H1 (cell line): ENCODE measurements around the gene EBNA1BP2. TPM values are rescaled to one million over a fixed set of nuclear protein-coding genes. Genes with fewer than 3 reads are reported as not detected.

ENCODE experiments used
- CTCF ChIA-PET: fragments of 300-600 bp; sonication (Branson Sonifier 250); formaldehyde crosslinking; loops from one replicate; lab custom pipeline; 2021; ENCODE audit not compliant: partially characterized antibody; lab: Charles Lee
- POLR2A ChIA-PET: fragments of 300-600 bp; sonication (Branson Sonifier 250); formaldehyde crosslinking; loops from one replicate; lab custom pipeline; 2021; ENCODE audit warnings: inconsistent platforms; ENCODE audit not compliant: partially characterized antibody; lab: Charles Lee
- DNase-seq, 2 experiments: peaks; one replicate each; pipeline versions ENCODE4 v3.0.0 to v3.0.0-alpha.2; 2010 to 2022; ENCODE audit warnings: low spot score in 2 of 2, low read depth in 1 of 2, mixed read lengths in 1 of 2
- FAIRE-seq: peaks from 2 replicates; lab custom pipeline; 2011; peaks lifted over from hg19 to GRCh38; lab: Jason Lieb, UNC
- H2AFZ ChIP-seq: 2 replicates; pipeline ENCODE4 v1.8.1; 2012; ENCODE audit warnings: low read length, inconsistent platforms
- H2AK5ac ChIP-seq: 2 replicates; pipeline ENCODE4 v1.6.1; 2013; ENCODE audit warnings: low read depth, low read length
- H2BK120ac ChIP-seq: replicated peaks from 2 replicates; pipeline ENCODE3; 2013; ENCODE audit warnings: low read depth, low read length, inconsistent platforms
- H2BK12ac ChIP-seq: 2 replicates; pipeline ENCODE4 v1.6.1; 2013; ENCODE audit warnings: low read depth, low read length
- H2BK15ac ChIP-seq: 2 replicates; pipeline ENCODE4 v1.6.1; 2013; ENCODE audit warnings: low read length
- H2BK20ac ChIP-seq: 2 replicates; pipeline ENCODE4 v1.6.1; 2013; ENCODE audit warnings: low read length
- H2BK5ac ChIP-seq: 2 replicates; pipeline ENCODE4 v1.6.1; 2013; ENCODE audit warnings: low read depth, low read length
- H3K14ac ChIP-seq: 2 replicates; pipeline ENCODE4 v1.6.1; 2013; ENCODE audit warnings: inconsistent platforms; ENCODE audit not compliant: insufficient read length
- H3K18ac ChIP-seq: 2 replicates; pipeline ENCODE4 v1.6.1; 2013; ENCODE audit warnings: low read length; ENCODE audit errors: extremely low read depth
- H3K23ac ChIP-seq: 2 replicates; pipeline ENCODE4 v1.6.1; 2013; ENCODE audit warnings: inconsistent platforms; ENCODE audit not compliant: insufficient read length
- H3K23me2 ChIP-seq: 2 replicates; pipeline ENCODE4 v1.6.1; 2013; ENCODE audit warnings: low read depth, low read length
- H3K27ac ChIP-seq: 2 replicates; pipeline ENCODE4 v1.6.1; 2011; ENCODE audit warnings: low read depth, low read length, inconsistent platforms
- H3K27me3 ChIP-seq, 4 experiments: replicated peaks in 1 of 4; 1 replicate in 1 of 4; 2 replicates in 3 of 4; pipeline versions ENCODE4 v1.6.1 to v1.8.1; 2011 to 2013; ENCODE audit warnings: low read length in 3 of 4, mild to moderate bottlenecking in 3 of 4, inconsistent platforms in 2 of 4, mixed read lengths in 2 of 4, moderate library complexity in 1 of 4; ENCODE audit not compliant: control insufficient read depth in 3 of 4, insufficient read depth in 3 of 4; ENCODE audit errors: extremely low read depth in 1 of 4
- H3K36me3 ChIP-seq, 4 experiments: 2 replicates each; pipeline versions ENCODE4 v1.6.1 to v1.8.1; 2011 to 2013; ENCODE audit warnings: mild to moderate bottlenecking in 4 of 4, low read length in 3 of 4, moderate library complexity in 2 of 4, control low read depth in 1 of 4, inconsistent platforms in 1 of 4; ENCODE audit not compliant: insufficient read depth in 4 of 4, control insufficient read depth in 2 of 4
- H3K4ac ChIP-seq: replicated peaks from 2 replicates; pipeline ENCODE3; 2013; ENCODE audit warnings: low read length, low read depth, mixed read lengths, inconsistent platforms; ENCODE audit not compliant: insufficient read length
- H3K4me1 ChIP-seq, 4 experiments: replicated peaks in 1 of 4; 1 replicate in 1 of 4; 2 replicates in 3 of 4; pipeline versions ENCODE4 v1.6.1 to v1.8.1; 2011 to 2013; ENCODE audit warnings: low read length in 3 of 4, inconsistent platforms in 2 of 4, mixed read lengths in 1 of 4; ENCODE audit not compliant: insufficient read depth in 4 of 4, control insufficient read depth in 3 of 4
- H3K4me2 ChIP-seq, 2 experiments: 2 replicates each; pipeline versions ENCODE4 v1.6.1 to v1.8.1; 2011 to 2013; ENCODE audit warnings: low read depth in 2 of 2, low read length in 2 of 2, control low read depth in 1 of 2, inconsistent platforms in 1 of 2, mild to moderate bottlenecking in 1 of 2; ENCODE audit not compliant: insufficient read depth in 1 of 2
- H3K4me3 ChIP-seq, 4 experiments: fragments of 200-600, 300-600 bp in 1 of 4; sonication (generic), shearing (Covaris generic), sonication (Bioruptor Twin) in 1 of 4; 2 replicates each; pipeline versions ENCODE4 v1.5.1 to v1.8.1; 2011 to 2016; ENCODE audit warnings: low read length in 4 of 4, low read depth in 3 of 4, control low read depth in 2 of 4, inconsistent platforms in 2 of 4, mild to moderate bottlenecking in 2 of 4, mixed read lengths in 1 of 4, moderate library complexity in 1 of 4; ENCODE audit not compliant: insufficient read depth in 2 of 4; ENCODE audit errors: extremely low read depth in 1 of 4
- H3K56ac ChIP-seq: replicated peaks from 2 replicates; pipeline ENCODE3; 2013; ENCODE audit warnings: low read depth, mild to moderate bottlenecking, mixed read lengths, low read length, inconsistent platforms; ENCODE audit not compliant: insufficient read length
- H3K79me1 ChIP-seq: 2 replicates; pipeline ENCODE4 v1.6.1; 2013; ENCODE audit warnings: low read depth, low read length, control low read depth
- H3K79me2 ChIP-seq, 2 experiments: 2 replicates each; pipeline versions ENCODE4 v1.6.1 to v1.8.1; 2012 to 2013; ENCODE audit warnings: low read length in 2 of 2, mild to moderate bottlenecking in 2 of 2, inconsistent platforms in 1 of 2; ENCODE audit not compliant: insufficient read depth in 2 of 2, control insufficient read depth in 1 of 2
- H3K9ac ChIP-seq, 4 experiments: replicated peaks in 1 of 4; 1 replicate in 1 of 4; 2 replicates in 3 of 4; pipeline versions ENCODE4 v1.6.1 to v1.8.1; 2011 to 2013; ENCODE audit warnings: low read depth in 3 of 4, low read length in 3 of 4, control low read depth in 2 of 4, mild to moderate bottlenecking in 2 of 4, moderate library complexity in 2 of 4, inconsistent platforms in 1 of 4; ENCODE audit errors: extremely low read depth in 1 of 4
- H3K9me3 ChIP-seq, 2 experiments: 2 replicates each; pipeline versions ENCODE4 v1.6.1 to v1.8.1; 2012 to 2013; ENCODE audit warnings: mild to moderate bottlenecking in 2 of 2, moderate library complexity in 2 of 2, control low read depth in 1 of 2, inconsistent platforms in 1 of 2, low read depth in 1 of 2, low read length in 1 of 2, mixed read lengths in 1 of 2; ENCODE audit not compliant: insufficient read depth in 2 of 2
- H4K20me1 ChIP-seq, 2 experiments: replicated peaks in 1 of 2; 2 replicates each; pipeline versions ENCODE3 to v1.8.1; 2011 to 2013; ENCODE audit warnings: inconsistent platforms in 2 of 2, low read length in 2 of 2, mild to moderate bottlenecking in 1 of 2; ENCODE audit not compliant: insufficient read depth in 2 of 2, control insufficient read depth in 1 of 2
- H4K5ac ChIP-seq: 2 replicates; pipeline ENCODE4 v1.6.1; 2013; ENCODE audit warnings: low read length, low read depth, mixed read lengths, inconsistent platforms; ENCODE audit not compliant: insufficient read length
- H4K8ac ChIP-seq: 2 replicates; pipeline ENCODE4 v1.8.0; 2013; ENCODE audit warnings: mild to moderate bottlenecking, moderate library complexity, low read length, inconsistent platforms; ENCODE audit not compliant: insufficient read depth; ENCODE audit errors: extremely low read depth
- H4K91ac ChIP-seq: replicated peaks from 2 replicates; pipeline ENCODE3; 2013; ENCODE audit warnings: low read length, mixed read lengths, inconsistent platforms; ENCODE audit not compliant: insufficient read length
- CREB1 ChIP-seq: IDR thresholded peaks from 2 replicates; pipeline ENCODE4 v1.6.1; 2012; ENCODE audit warnings: inconsistent platforms
- EZH2 ChIP-seq: fragments of 200-600 bp; sonication (generic); IDR thresholded peaks from 2 replicates; pipeline ENCODE4 v1.7.1; 2012; ENCODE audit warnings: low read depth, mild to moderate bottlenecking, moderate library complexity, low read length, inconsistent platforms; ENCODE audit not compliant: severe bottlenecking
- JUN ChIP-seq: IDR thresholded peaks from 2 replicates; pipeline ENCODE4 v1.6.1; 2011; ENCODE audit warnings: low read depth, mild to moderate bottlenecking, improper control_type of control experiment, low read length
- KDM4A ChIP-seq: IDR thresholded peaks from one replicate; pipeline ENCODE4 v1.7.1; 2012; ENCODE audit warnings: low read depth, mild to moderate bottlenecking, moderate library complexity, low read length, inconsistent platforms; ENCODE audit not compliant: severe bottlenecking
- SP1 ChIP-seq: IDR thresholded peaks from 2 replicates; pipeline ENCODE4 v1.6.1; 2011; ENCODE audit warnings: low read depth, low read length
- TAF1 ChIP-seq: IDR thresholded peaks from 2 replicates; pipeline ENCODE4 v1.6.1; 2011; ENCODE audit warnings: mild to moderate bottlenecking, low read depth, low read length
- YY1 ChIP-seq: IDR thresholded peaks from 2 replicates; pipeline ENCODE4 v1.6.1; 2011; ENCODE audit warnings: low read depth, mild to moderate bottlenecking, low read length
- WGBS, 2 experiments: shearing (Covaris generic) in 1 of 2; methylation state at CpG; one replicate each; pipeline versions ENCODE4 v1.1.6 to v1.1.7; 2013 to 2015; ENCODE audit warnings: low lambda C conversion rate in 2 of 2, mixed read lengths in 2 of 2, inconsistent platforms in 1 of 2, low coverage in 1 of 2, missing lambda C conversion rate in 1 of 2; ENCODE audit not compliant: insufficient replicate concordance in 2 of 2, insufficient coverage in 1 of 2, insufficient read length in 1 of 2; ENCODE audit errors: extremely low coverage in 1 of 2, missing lambda C conversion rate in 1 of 2; 5-methylcytosine and 5-hydroxymethylcytosine counted together
- polyA plus RNA-seq, 7 experiments: library from polyadenylated mRNA; depleted of rRNA in 3 of 7; stranded (reverse) in 5 of 7; unstranded in 2 of 7; fragments of >200 nt in 5 of 7; fragments of 200-250 nt in 2 of 7; gene quantifications; 1 replicate in 5 of 7; 2 replicates in 1 of 7; 4 replicates in 1 of 7; pipeline versions ENCODE4 v1.2.1 to v1.2.3, GENCODE V29; 2011 to 2013; ENCODE audit warnings: missing spikeins in 2 of 7, mixed read lengths in 2 of 7
- total RNA-seq: library from RNA; stranded (reverse); fragmentation: NEBNext Ultra II Directional; extraction: Animal tissue kit (Norgen Biotek cat#: 25700); gene quantifications from 2 replicates; pipeline ENCODE4 v1.2.1, GENCODE V29; 2021
- TF ChIP-seq, protein P1 (sequence below): IDR thresholded peaks from 2 replicates; pipeline ENCODE4 v1.6.1; 2012; ENCODE audit warnings: inconsistent platforms

Gene EBNA1BP2
- total and polyA plus RNA-seq, 2 of the 8 experiments (the other 6 are each of a cell fraction or from before 2014, with no cell fraction given): 31.0 to 104 TPM

- Histone ChIP-seq H2BK15ac (no peak overlapping the region), H3K79me2 (peaks cover 2 to 16% of the 10 kb centered on the region in 2 experiments), H3K23ac (no peak overlapping the region), H2BK5ac (no peak overlapping the region), H3K14ac (no peak overlapping the region), H3K27ac (no peak overlapping the region), H3K4me1 (peaks cover 1 to 9% (median 6%) of the 10 kb centered on the region in 4 experiments; a peak in 5 of 7 replicates), H2AK5ac (no peak overlapping the region), H2BK12ac (no peak overlapping the region), H3K56ac (no peak overlapping the region), H3K27me3 (peaks cover 0 to 2% (median 0%) of the 10 kb centered on the region in 4 experiments; a peak in 2 of 7 replicates), H4K91ac (no peak overlapping the region), H3K79me1 (peaks cover 5% of the 10 kb centered on the region), H3K4me3 (peak overlapping the region; percentile 81 to 94 (median 85)), H2BK20ac (no peak overlapping the region), H3K18ac (no peak overlapping the region), H3K4ac (no peak overlapping the region), H4K20me1 (peaks cover 0 to 3% of the 10 kb centered on the region in 2 experiments), H3K36me3 (peaks cover 0 to 27% (median 17%) of the 10 kb centered on the region in 4 experiments), H3K9me3 (no peaks in the 10 kb centered on the region), H4K8ac (no peak overlapping the region), H2AFZ (no peak overlapping the region), H4K5ac (no peak overlapping the region), H3K9ac (no peak overlapping the region), H3K23me2 (peaks cover 6% of the 10 kb centered on the region), H3K4me2 (peak overlapping the region; percentile 87 to 91; a peak in 3 of 4 replicates), H2BK120ac (no peak overlapping the region)
- FAIRE-seq (no peak), DNase-seq (peak in 1 of 2 experiments; percentile 46)
- 14% methylated on average over 6 of the region's 20 CpGs; no CpG with 5 or more reads in 1 of the 2 experiments for WGBS, 2 experiments
- POLR2A ChIA-PET: interaction anchor here (0.9 kb wide), 1 partner anchor 15 kb away, joined by 4 read pairs; no protein-coding TSS in a partner anchor
- CTCF ChIA-PET: no interaction called here
- TF ChIP-seq TAF1 (no peak), EZH2 (no peak), CREB1 (no peak), YY1 (no peak), JUN (no peak), SP1 (peak; percentile 56; the same call in 1 of the 2 replicates), KDM4A (no peak)
- TF ChIP-seq, protein P1, sequence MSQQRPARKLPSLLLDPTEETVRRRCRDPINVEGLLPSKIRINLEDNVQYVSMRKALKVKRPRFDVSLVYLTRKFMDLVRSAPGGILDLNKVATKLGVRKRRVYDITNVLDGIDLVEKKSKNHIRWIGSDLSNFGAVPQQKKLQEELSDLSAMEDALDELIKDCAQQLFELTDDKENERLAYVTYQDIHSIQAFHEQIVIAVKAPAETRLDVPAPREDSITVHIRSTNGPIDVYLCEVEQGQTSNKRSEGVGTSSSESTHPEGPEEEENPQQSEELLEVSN: peak; percentile 99
These were observed 460 bp upstream of the EBNA1BP2 start for GRCh38 chr1:43172527-43172972.
